Measurements from ENCODE around the gene TNFAIP1. TPM values are rescaled to one million over a fixed set of nuclear protein-coding genes. Genes with fewer than 3 reads are reported as not detected.

Gene TNFAIP1
- total and polyA plus RNA-seq, 2 of the 4 experiments (the other 2 are of a cell fraction) = 49.1 to 62.9 TPM

GRCh38 chr17:28363776-28364650 lies 28.5 kb downstream of the TNFAIP1 start:
- H4K91ac ChIP-seq (ENCODE audit: insufficient read depth, low read depth, low read length) = no peak overlapping the region
- DNase-seq (no peak), ATAC-seq (ENCODE audit: low read depth) (no peak)
- no peak overlapping the region for H2AK5ac ChIP-seq (ENCODE audit: low read depth, low read length)
- no peaks in the 10 kb centered on the region for H3K4me1 ChIP-seq (ENCODE audit: control insufficient read depth, insufficient read depth, low read length)
- H3K27me3 ChIP-seq (ENCODE audit: control insufficient read depth, insufficient read depth, low read length) = no peaks in the 10 kb centered on the region
- peaks cover 0 to 3% of the 10 kb centered on the region in 2 experiments; a peak in 3 of 4 replicates for H3K79me1 ChIP-seq (ENCODE audit: low read depth in 1 of 2, low read length in 2 of 2)
- no peak overlapping the region for H3K4me3 ChIP-seq (ENCODE audit: insufficient read depth, low read depth, low read length)
- H2BK120ac ChIP-seq (ENCODE audit: low read depth, low read length) = no peak overlapping the region
- in situ Hi-C loops (cut with MboI; ENCODE audit: low sequenced_read_pairs) (no loop called here), dilution Hi-C loops (cut with HindIII; ENCODE audit: low sequenced_read_pairs, unreplicated experiment) (no loop called here), intact Hi-C loops (cut with micrococcal nuclease) (no loop called here)
- ChIA-PET CTCF (no interaction called here), POLR2A (ENCODE audit: unreplicated experiment) (no interaction called here)
- H3K9me3 ChIP-seq (ENCODE audit: control insufficient read depth, insufficient read depth, low read length) = no peaks in the 10 kb centered on the region
- H3K56ac ChIP-seq (ENCODE audit: extremely low read depth, insufficient read depth, low read length) = no peak overlapping the region
- H3K36me3 ChIP-seq (ENCODE audit: control insufficient read depth, insufficient read depth, low read length) = peaks cover 26% of the 10 kb centered on the region
- BruUV-seq (replicated peaks) = no TSS peak
- H2BK15ac ChIP-seq (ENCODE audit: low read depth, low read length) = no peak overlapping the region
- H3K4ac ChIP-seq (ENCODE audit: low read depth, low read length) = no peak overlapping the region
- H2BK20ac ChIP-seq (ENCODE audit: low read depth, low read length) = no peak overlapping the region
- no peak overlapping the region for H3K14ac ChIP-seq (replicated peaks; ENCODE audit: low read depth, low read length)
- no peak overlapping the region for H3K4me2 ChIP-seq (ENCODE audit: low read depth, low read length)
- H2AFZ ChIP-seq (replicated peaks; ENCODE audit: low read length, poor library complexity) = no peak overlapping the region
- H4K8ac ChIP-seq (ENCODE audit: low read depth in 2 of 2, low read length in 2 of 2) = no peak overlapping the region
- WGBS, 2 experiments (ENCODE audit: extremely low coverage in 2 of 2, insufficient read length in 1 of 2) = 83% methylated on average over 1 of the region's 8 CpGs; no CpG with 5 or more reads in 1 of the 2 experiments
- no peak overlapping the region for H2BK5ac ChIP-seq (ENCODE audit: low read depth, low read length, poor library complexity, severe bottlenecking)
- H3K27ac ChIP-seq (ENCODE audit: insufficient read depth, low read length) = no peak overlapping the region
- H3K9me1 ChIP-seq (ENCODE audit: insufficient read depth, low read length) = no peaks in the 10 kb centered on the region; the same call in 1 of the 2 replicates
- no peak overlapping the region for H2AK9ac ChIP-seq (replicated peaks; ENCODE audit: low read depth, low read length, poor library complexity)
- no peak overlapping the region for H4K5ac ChIP-seq (ENCODE audit: low read depth, low read length)
- no peak overlapping the region for H3K23ac ChIP-seq (ENCODE audit: low read depth, low read length)
- no peaks in the 10 kb centered on the region; the same call in 1 of the 2 replicates for H4K20me1 ChIP-seq (ENCODE audit: insufficient read depth, low read length)
- no peak overlapping the region for H3K18ac ChIP-seq (ENCODE audit: low read depth, low read length)
- H3K9ac ChIP-seq (ENCODE audit: low read depth, low read length) = no peak overlapping the region
- TF ChIP-seq, protein P1, sequence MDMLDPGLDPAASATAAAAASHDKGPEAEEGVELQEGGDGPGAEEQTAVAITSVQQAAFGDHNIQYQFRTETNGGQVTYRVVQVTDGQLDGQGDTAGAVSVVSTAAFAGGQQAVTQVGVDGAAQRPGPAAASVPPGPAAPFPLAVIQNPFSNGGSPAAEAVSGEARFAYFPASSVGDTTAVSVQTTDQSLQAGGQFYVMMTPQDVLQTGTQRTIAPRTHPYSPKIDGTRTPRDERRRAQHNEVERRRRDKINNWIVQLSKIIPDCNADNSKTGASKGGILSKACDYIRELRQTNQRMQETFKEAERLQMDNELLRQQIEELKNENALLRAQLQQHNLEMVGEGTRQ (IDR thresholded peaks at IDR 0.05; ENCODE audit: low read depth, low read length) = no peak
- TF ChIP-seq CEBPB (IDR thresholded peaks at IDR 0.05; ENCODE audit: low read depth, low read length) = no peak
- no peak for TF ChIP-seq RCOR1 (IDR thresholded peaks at IDR 0.05; ENCODE audit: insufficient replicate concordance, low read length)
- no peak for TF ChIP-seq MXI1 (IDR thresholded peaks at IDR 0.05; ENCODE audit: borderline replicate concordance, low read depth, low read length)
- TF ChIP-seq BHLHE40 (IDR thresholded peaks at IDR 0.05; ENCODE audit: low read depth, low read length) = no peak
- no peak for TF ChIP-seq RAD21 (IDR thresholded peaks at IDR 0.05; ENCODE audit: low read length)
- TF ChIP-seq RFX5 (IDR thresholded peaks at IDR 0.05; ENCODE audit: low read depth, low read length) = no peak
- no peak for TF ChIP-seq MAZ (IDR thresholded peaks at IDR 0.05; ENCODE audit: borderline replicate concordance, low read depth, low read length)
- TF ChIP-seq SMC3 (IDR thresholded peaks at IDR 0.05; ENCODE audit: low read depth, low read length) = no peak
- TF ChIP-seq FOS (IDR thresholded peaks at IDR 0.05; ENCODE audit: low read depth, low read length) = no peak
- no peak for TF ChIP-seq MAFK (IDR thresholded peaks at IDR 0.05; ENCODE audit: low read depth, low read length)
- no peak for TF ChIP-seq CHD1 (IDR thresholded peaks at IDR 0.05; ENCODE audit: low read depth, low read length)
- TF ChIP-seq, protein P2, sequence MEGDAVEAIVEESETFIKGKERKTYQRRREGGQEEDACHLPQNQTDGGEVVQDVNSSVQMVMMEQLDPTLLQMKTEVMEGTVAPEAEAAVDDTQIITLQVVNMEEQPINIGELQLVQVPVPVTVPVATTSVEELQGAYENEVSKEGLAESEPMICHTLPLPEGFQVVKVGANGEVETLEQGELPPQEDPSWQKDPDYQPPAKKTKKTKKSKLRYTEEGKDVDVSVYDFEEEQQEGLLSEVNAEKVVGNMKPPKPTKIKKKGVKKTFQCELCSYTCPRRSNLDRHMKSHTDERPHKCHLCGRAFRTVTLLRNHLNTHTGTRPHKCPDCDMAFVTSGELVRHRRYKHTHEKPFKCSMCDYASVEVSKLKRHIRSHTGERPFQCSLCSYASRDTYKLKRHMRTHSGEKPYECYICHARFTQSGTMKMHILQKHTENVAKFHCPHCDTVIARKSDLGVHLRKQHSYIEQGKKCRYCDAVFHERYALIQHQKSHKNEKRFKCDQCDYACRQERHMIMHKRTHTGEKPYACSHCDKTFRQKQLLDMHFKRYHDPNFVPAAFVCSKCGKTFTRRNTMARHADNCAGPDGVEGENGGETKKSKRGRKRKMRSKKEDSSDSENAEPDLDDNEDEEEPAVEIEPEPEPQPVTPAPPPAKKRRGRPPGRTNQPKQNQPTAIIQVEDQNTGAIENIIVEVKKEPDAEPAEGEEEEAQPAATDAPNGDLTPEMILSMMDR (conservative IDR thresholded peaks at IDR 0.05; ENCODE audit: low read depth, low read length) = no peak
- TF ChIP-seq NFE2L2 (IDR thresholded peaks at IDR 0.05; ENCODE audit: low read depth, low read length) = no peak

All from IMR-90 (cell line).